Liver (tissue), 9 donors: ENCODE results near the gene ABHD14A. TPM values are rescaled to one million over a fixed set of nuclear protein-coding genes. Genes with fewer than 3 reads are reported as not detected.

Experiments used
- DNase-seq: peaks from one replicate; pipeline ENCODE4 v3.0.0-alpha.2; 2017; ENCODE audit warnings: low spot score
- H3K27ac ChIP-seq, 2 donors: one replicate each; pipeline ENCODE4 v1.7.0; 2013; ENCODE audit warnings: inconsistent platforms in 2 of 2, low read length in 2 of 2, control low read depth in 1 of 2, low read depth in 1 of 2, mild to moderate bottlenecking in 1 of 2
- H3K27me3 ChIP-seq, 4 donors: one replicate each; pipeline versions ENCODE4 v1.6.1 to v1.7.0; 2013; ENCODE audit warnings: low read length in 3 of 4, inconsistent platforms in 1 of 4, mild to moderate bottlenecking in 1 of 4, moderate library complexity in 1 of 4; ENCODE audit not compliant: control insufficient read depth in 4 of 4, insufficient read depth in 4 of 4
- H3K36me3 ChIP-seq, 4 donors: one replicate each; pipeline versions ENCODE4 v1.6.1 to v1.7.0; 2013; ENCODE audit warnings: low read length in 3 of 4, mild to moderate bottlenecking in 3 of 4, low read depth in 1 of 4, moderate library complexity in 1 of 4; ENCODE audit not compliant: control insufficient read depth in 4 of 4, insufficient read depth in 3 of 4
- H3K4me1 ChIP-seq, 4 donors: one replicate each; pipeline versions ENCODE4 v1.6.1 to v1.7.0; 2013; ENCODE audit warnings: low read length in 3 of 4, mild to moderate bottlenecking in 3 of 4, moderate library complexity in 1 of 4; ENCODE audit not compliant: control insufficient read depth in 4 of 4, insufficient read depth in 4 of 4
- H3K4me3 ChIP-seq, 3 donors: one replicate each; pipeline versions ENCODE4 v1.6.1 to v1.7.0; 2013; ENCODE audit warnings: low read length in 3 of 3, control low read depth in 1 of 3, low read depth in 1 of 3, mild to moderate bottlenecking in 1 of 3
- H3K9ac ChIP-seq, 2 donors: one replicate each; pipeline ENCODE4 v1.7.0; 2013; ENCODE audit warnings: low read length in 2 of 2, mild to moderate bottlenecking in 2 of 2, moderate library complexity in 2 of 2, control low read depth in 1 of 2, low read depth in 1 of 2
- H3K9me3 ChIP-seq, 4 donors: one replicate each; pipeline versions ENCODE4 v1.6.1 to v1.7.0; 2013; ENCODE audit warnings: low read length in 3 of 4; ENCODE audit not compliant: control insufficient read depth in 4 of 4
- ATF3 ChIP-seq: IDR thresholded peaks from 2 replicates; pipeline ENCODE4 v1.6.1; 2016; ENCODE audit warnings: antibody characterized with exemption
- CTCF ChIP-seq: fragments of 150-350 bp; IDR thresholded peaks from 2 replicates; pipeline ENCODE4 v1.5.1; 2017; ENCODE audit warnings: improper control_type of control experiment, low read depth, low read length; ENCODE audit not compliant: missing input control
- EGR1 ChIP-seq, 2 donors: IDR thresholded peaks; 2 replicates each; pipeline ENCODE4 v1.6.1; 2016 to 2018; ENCODE audit warnings: antibody characterized with exemption in 2 of 2, low read depth in 2 of 2
- FOXA1 ChIP-seq: IDR thresholded peaks from 2 replicates; pipeline ENCODE4 v1.6.1; 2016; ENCODE audit warnings: antibody characterized with exemption
- FOXA2 ChIP-seq: IDR thresholded peaks from 2 replicates; pipeline ENCODE4 v1.6.1; 2016; ENCODE audit warnings: antibody characterized with exemption
- GABPA ChIP-seq, 2 donors: IDR thresholded peaks in 1 of 2; conservative IDR thresholded peaks in 1 of 2; 2 replicates each; pipeline ENCODE4 v1.6.1; 2016; ENCODE audit warnings: antibody characterized with exemption in 2 of 2, mild to moderate bottlenecking in 1 of 2, moderate library complexity in 1 of 2
- HNF4A ChIP-seq, 2 donors: conservative IDR thresholded peaks; 2 replicates each; pipeline ENCODE4 v1.6.1; 2016; ENCODE audit warnings: antibody characterized with exemption in 2 of 2, mild to moderate bottlenecking in 2 of 2
- HNF4G ChIP-seq: IDR thresholded peaks from 2 replicates; pipeline ENCODE4 v1.6.1; 2016; ENCODE audit warnings: antibody characterized with exemption
- JUND ChIP-seq, 2 donors: IDR thresholded peaks; 2 replicates each; pipeline ENCODE4 v1.6.1; 2016; ENCODE audit warnings: antibody characterized with exemption in 2 of 2
- MAX ChIP-seq: IDR thresholded peaks from 2 replicates; pipeline ENCODE4 v1.6.1; 2016; ENCODE audit warnings: antibody characterized with exemption
- NR2F2 ChIP-seq: IDR thresholded peaks from 2 replicates; pipeline ENCODE4 v1.6.1; 2016; ENCODE audit warnings: antibody characterized with exemption
- RAD21 ChIP-seq, 2 donors: IDR thresholded peaks; 2 replicates each; pipeline ENCODE4 v1.6.1; 2016; ENCODE audit warnings: antibody characterized with exemption in 2 of 2, mild to moderate bottlenecking in 2 of 2
- REST ChIP-seq: IDR thresholded peaks from 2 replicates; pipeline ENCODE4 v1.6.1; 2016; ENCODE audit warnings: antibody characterized with exemption, mild to moderate bottlenecking
- RXRA ChIP-seq, 2 donors: IDR thresholded peaks; 2 replicates each; pipeline ENCODE4 v1.6.1; 2017 to 2018; ENCODE audit warnings: antibody characterized with exemption in 2 of 2, mild to moderate bottlenecking in 1 of 2
- SP1 ChIP-seq: IDR thresholded peaks from 2 replicates; pipeline ENCODE4 v1.6.1; 2018; ENCODE audit warnings: antibody characterized with exemption, mild to moderate bottlenecking
- TAF1 ChIP-seq: conservative IDR thresholded peaks from 2 replicates; pipeline ENCODE4 v1.6.1; 2016; ENCODE audit warnings: antibody characterized with exemption, mild to moderate bottlenecking
- YY1 ChIP-seq: IDR thresholded peaks from 2 replicates; pipeline ENCODE4 v1.6.1; 2016; ENCODE audit warnings: antibody characterized with exemption, mild to moderate bottlenecking
- ZBTB33 ChIP-seq: IDR thresholded peaks from 2 replicates; pipeline ENCODE4 v1.6.1; 2016; ENCODE audit warnings: antibody characterized with exemption
- WGBS: extraction: QIAGEN DNeasy Blood & Tissue Kit; methylation state at CpG from one replicate; pipeline ENCODE4 v1.1.7; 2013; 5-methylcytosine and 5-hydroxymethylcytosine counted together
- polyA plus RNA-seq, 2 donors: library from polyadenylated mRNA; stranded (reverse) in 1 of 2; unstranded in 1 of 2; fragments of 200-250 nt in 1 of 2; fragments of >200 nt in 1 of 2; fragmentation: Nextera tagmentation in 1 of 2; extraction: Ambion mirVana in 1 of 2; gene quantifications; one replicate each; pipeline versions ENCODE4 v1.2.1 to v1.2.3, GENCODE V29; 2013 to 2015
- total RNA-seq, 2 donors: library from RNA; depleted of rRNA; stranded (reverse); fragments of >200 nt; gene quantifications; one replicate each; pipeline ENCODE4 v1.2.3, GENCODE V29; 2014
- donor health status: healthy.
- donor health status: healthy.
- donor health status: healthy.
- donor health status: healthy.
- donor health status: healthy.

ABHD14A gene
- total and polyA plus RNA-seq, 4 donors: 8.2 to 19.9 (median 13.4) TPM

- TF ChIP-seq HNF4G (no peak), FOXA1 (no peak), MAX (no peak)
Measured at GRCh38 chr3:51994530-51994929, 19.7 kb downstream of the ABHD14A start (continued).

- DNase-seq: peak; percentile 91
- Histone ChIP-seq H3K9me3 (no peaks in the 10 kb centered on the region), H3K9ac (peak within 1 kb of the TSS; percentile 97 to 99), H3K4me1 (peaks cover 4 to 18% (median 13%) of the 10 kb centered on the region in 4 donors), H3K4me3 (peak within 1 kb of the TSS; percentile 52 to 94 (median 92)), H3K36me3 (peaks cover 3 to 20% (median 13%) of the 10 kb centered on the region in 4 donors), H3K27me3 (no peaks in the 10 kb centered on the region), H3K27ac (peak within 1 kb of the TSS; percentile 83 to 86)
- TF ChIP-seq EGR1 (IDR thresholded peaks at IDR 0.05; ENCODE audit: low read depth in 2 of 2) (peak in 1 of 2 donors; percentile 63), ATF3 (no peak), CTCF (peak; percentile 19), REST (peak; percentile 93), FOXA2 (peak; percentile 29), FOXA1 (peak; percentile 59), GABPA (IDR thresholded peaks at IDR 0.05 in 1 of 2, conservative IDR thresholded peaks at IDR 0.05 in 1 of 2) (peak; percentile 99 to 100), SP1 (peak; percentile 70), HNF4A (conservative IDR thresholded peaks at IDR 0.05) (peak; percentile 44 to 46), JUND (IDR thresholded peaks at IDR 0.05) (peak in 1 of 2 donors; percentile 27), RXRA (IDR thresholded peaks at IDR 0.05) (peak; percentile 57 to 77), ZBTB33 (no peak), MAX (peak; percentile 88), NR2F2 (peak; percentile 86), HNF4G (no peak), RAD21 (IDR thresholded peaks at IDR 0.05) (peak; percentile 65 to 73), YY1 (peak; percentile 86), TAF1 (peak; percentile 88)
- under 1% methylated on average over 40 of the region's 40 CpGs for WGBS
Measured at GRCh38 chr3:51995346-51996163, 20.7 kb downstream of the ABHD14A start, which contains the start of gene RPL29. RPL29 (minus strand) TSS chr3:51995895; CDS start chr3:51995461, 434 bp downstream.
